SH-SY5Y (cell line): ENCODE measurements around the gene NBL1.

Experiments used
- GATA2 ChIP-seq: IDR thresholded peaks from 2 replicates; pipeline ENCODE4 v1.6.1; 2011; ENCODE audit warnings: mild to moderate bottlenecking, low read depth, low read length
- GATA3 ChIP-seq: IDR thresholded peaks from 2 replicates; pipeline ENCODE4 v1.6.1; 2011; ENCODE audit warnings: low read depth, mild to moderate bottlenecking, low read length, moderate library complexity

The NBL1 gene

DNA sequence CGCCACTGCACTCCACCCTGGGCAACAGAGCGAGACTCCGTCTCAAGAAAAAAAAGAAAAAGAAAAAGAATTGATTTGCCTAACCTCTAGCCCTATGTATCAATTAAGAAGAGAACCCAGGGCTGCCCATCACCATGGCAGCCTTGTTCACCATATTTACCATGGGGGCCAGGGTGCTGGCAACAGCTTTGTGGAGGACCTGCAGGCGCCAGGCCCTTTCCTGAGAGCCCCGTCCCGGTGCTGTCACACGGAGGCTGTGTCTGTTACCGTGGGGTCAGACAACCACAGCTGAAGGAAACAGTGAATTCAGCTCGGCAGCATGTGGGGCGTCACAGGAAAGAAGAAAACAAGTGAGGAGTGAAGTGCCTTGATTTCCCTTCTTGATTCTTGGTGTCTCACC lies 6.5 kb upstream of the NBL1 start:
- TF ChIP-seq GATA2 (no peak), GATA3 (no peak)

DNA sequence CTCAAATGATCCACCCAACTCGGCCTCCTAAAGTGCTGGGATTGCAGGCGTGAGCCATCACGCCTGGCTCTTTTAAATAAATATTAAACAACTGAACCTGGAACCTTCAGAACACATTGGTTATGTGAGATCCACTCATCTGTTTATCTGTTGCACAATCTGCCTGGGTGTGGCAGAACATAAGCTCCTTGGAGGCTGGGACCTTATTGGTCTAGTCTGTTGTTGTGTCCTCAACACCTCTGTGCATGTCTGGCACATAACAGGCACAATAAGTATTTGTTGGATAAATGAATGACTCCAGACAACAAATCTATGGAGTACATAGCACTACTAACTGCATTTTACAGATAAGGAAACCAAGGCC lies 4.1 kb upstream of the NBL1 start:
- TF ChIP-seq GATA3 = no peak
- TF ChIP-seq GATA2 = no peak; the same call in 1 of the 2 replicates

DNA sequence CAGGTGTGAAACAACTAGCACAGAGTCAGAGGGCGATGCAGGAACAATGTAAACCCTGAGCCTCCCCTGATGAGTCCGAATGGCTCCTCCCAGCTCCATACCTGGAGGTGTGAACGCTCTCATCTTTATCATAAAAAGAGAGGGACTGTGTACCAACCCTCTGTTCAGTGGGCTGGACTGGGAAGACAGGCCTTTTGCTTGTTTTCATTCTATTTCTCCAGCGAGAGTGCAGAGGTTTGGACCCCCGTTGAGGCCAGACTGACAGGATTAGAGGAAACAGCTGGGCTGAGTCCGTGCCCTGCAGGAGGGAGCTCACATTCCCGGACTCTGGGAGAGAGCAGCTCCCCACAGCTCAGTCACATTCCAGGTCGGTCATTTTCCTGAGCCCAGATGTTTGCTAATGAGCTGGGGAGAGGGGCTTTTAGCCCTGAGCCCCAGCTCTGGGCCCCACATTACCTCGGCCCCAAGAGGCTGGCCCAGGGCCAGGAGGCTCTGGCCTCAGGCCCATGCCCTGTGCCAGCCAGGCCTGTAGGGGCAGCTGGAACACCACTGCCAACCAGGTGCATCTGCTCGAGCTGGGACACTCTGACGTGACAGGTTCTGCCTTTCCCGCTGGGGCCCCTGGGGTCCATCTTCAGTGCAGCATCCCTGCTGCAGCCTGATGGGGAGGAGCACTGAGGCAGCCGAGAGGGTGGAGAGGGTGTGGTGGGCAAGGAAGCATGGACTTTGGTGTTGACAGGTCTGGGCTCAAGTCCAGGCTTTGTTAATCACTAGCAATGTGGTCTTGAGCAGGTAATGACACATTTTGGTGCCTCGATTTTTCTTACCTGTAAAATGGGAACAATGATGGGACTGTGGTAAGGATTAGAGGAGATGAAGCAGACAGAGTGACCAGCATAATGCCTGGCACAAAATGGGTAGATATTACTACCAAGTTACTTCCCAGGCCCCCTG lies 3.5 kb upstream of the NBL1 start:
- TF ChIP-seq GATA3 = no peak
- no peak for TF ChIP-seq GATA2

DNA sequence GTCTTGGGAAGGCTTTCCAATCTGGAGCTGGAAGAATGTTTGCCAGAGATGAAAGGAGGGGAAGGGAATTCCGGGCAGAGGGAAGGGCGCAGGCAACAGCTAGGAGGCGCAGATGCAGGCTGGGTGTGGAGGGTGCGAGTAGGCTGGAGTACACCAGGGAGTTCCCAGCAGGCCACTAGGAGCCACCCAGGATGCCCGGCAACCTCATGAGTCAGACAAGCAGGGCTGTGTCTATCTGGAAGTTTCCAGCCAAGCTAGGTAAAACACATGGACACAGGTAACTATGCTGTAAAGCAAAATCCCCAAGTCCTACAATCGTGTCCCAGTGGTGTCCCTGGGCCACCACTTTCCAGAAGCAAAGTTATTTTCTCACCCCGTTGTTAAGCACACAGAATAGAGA lies 990 bp upstream of the NBL1 start:
- TF ChIP-seq GATA2 (no peak), GATA3 (no peak)

DNA sequence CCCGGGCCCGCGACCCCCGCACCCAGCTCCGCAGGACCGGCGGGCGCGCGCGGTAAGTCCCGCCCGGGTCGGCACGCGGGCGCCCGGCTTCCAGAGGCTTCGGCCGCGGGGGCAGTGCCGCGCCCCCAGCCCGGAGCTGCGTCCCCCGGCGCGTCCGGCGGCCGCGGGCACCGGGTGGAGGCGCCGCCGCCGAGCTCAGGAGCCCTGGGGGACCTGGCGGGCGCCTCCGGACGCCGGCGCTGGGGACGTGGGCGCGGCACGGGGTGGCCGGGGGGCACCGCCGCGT lies 227 bp downstream of the NBL1 start:
- TF ChIP-seq GATA2 = no peak

DNA sequence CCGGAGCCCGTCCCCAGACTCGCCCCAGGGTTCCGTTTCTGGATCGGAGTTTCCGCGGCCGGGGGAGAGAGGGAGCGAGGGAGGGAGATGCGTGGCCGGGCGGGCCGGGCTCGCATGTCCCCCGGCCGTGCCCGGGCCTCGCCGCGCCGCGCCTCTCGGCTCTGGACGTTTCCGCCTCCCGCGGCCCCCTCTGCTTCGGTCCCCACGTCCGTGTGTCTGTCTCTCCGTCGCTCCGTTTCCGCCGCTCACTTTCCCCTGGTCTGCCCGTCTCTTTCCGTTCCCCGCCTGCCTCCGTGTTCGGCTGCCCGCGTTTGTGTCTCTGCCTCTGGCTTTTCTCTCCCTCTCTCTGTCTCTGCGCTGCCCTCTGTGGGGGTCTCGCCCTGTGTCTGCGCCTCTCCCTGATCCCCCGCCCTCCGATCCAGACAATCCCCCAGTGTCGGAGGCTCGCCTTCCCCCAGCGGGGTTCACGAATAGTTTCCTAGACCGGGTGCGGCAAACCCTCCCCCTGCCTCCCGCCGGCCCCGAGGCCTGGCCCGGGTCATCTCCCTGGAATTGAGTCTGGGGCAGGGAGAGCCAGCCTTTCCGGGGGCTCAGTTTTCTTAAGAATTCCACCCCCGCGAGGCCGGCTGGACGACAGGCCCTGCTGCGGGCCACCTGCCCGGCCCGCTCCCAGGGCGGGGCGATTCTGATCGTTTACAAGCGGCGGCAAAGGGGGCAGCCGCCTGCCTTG lies 735 bp downstream of the NBL1 start:
- TF ChIP-seq GATA3 (no peak), GATA2 (no peak)

DNA sequence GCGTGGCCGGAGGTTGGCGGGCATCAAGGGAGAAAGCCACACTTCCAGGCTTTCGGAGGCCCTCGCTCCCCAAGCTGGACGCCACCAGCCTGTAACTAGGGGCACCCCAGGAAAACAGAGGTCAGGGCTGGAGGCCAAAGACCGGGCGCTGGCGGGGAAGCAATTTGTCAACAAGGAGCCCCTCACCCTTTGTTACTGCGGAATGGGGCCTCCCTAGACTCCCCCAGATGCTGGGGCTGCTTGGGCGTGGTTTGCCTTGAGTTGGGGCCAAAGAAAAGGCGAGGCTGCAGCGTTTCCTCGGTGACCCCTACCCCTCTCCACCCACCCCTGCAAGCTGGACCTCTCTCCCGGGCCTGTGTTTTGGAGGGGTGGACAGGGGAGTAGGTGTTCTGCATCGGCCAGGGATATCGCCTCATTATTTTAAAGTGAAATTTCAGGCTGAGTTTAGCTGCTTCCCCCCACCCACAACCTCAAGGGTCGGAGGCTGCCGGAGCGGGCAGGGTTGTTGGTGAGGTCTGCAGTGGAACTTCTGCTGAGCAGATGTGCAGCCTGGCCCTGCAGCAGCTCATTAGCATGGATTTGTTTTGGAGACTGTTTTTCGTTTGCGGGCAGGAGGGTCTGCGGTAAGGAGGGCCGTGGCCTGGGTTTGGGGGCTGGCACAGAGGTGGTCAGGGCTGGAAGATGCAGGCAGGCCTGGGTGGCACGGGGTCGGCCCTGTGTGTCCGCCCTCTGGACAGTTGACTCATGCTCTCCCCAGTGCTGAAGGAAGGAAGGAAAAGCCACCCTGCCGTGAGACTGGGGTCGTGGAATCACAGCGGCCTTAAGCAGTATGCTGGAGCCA lies 1.5 kb downstream of the NBL1 start:
- TF ChIP-seq GATA3 (no peak), GATA2 (no peak)

DNA sequence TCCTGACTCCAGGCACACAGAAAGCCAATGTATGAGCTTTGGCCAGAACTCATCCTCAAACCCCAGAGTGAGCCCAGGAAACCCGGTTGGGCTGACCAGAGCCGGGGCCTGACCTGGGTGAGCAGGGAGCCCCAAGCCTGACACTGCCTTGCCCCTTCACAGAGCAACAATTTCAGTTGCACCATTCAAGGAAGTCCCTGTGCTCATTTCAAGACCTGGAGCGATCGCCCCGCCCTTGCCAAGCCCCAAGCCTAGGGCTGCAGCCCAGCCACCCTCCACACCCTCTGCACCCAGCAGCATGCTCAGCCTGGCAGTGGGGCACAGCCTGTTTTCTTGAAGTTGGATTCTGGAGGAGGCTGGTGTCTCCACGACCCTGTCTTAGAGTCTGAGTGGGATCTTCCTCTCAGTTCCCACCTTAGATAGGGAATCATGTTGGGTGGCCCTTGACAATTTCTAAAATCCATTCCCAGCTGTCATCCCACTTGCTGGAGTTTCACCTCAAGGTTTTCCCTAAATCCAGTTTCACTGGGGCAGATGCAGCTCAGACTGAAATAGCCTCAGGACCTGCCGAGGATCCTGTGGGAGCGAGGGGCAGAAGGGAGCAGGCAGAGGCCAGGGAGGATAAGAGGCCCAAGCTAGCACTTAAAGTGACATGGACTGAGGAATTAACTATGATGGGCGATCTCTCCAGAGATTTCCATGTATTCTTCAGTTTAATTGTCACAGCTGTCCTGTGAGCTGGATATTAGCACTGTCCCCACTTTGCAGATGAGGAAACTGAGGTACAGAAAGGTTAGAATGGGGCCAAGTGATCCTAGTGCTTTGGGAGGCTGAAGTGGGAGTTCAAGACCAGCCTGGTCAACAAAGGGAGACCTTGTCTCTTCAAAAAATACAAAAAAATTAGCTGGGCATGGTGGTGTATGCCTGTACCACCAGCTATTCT lies 2.5 kb downstream of the NBL1 start:
- TF ChIP-seq GATA2 (no peak), GATA3 (no peak)

DNA sequence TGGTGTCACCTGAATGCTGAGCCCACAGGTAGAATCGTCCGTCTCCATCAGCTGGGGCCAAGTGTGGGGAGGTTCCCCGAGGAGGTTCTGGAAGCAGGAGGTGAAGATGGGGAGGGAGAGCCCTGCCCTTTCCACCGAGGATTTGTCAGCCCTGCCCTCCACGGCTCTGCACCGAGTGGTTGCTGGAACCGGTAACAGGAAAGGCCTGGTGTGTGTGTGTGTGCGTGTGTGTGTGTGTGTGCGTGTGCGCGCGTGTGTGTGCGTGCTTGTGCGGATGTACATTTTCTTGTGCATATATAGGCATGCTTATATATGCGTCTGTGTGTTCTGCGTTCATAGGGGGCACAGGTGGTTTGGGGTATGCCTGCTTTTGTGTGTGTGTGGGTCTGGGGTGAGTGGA lies 3.5 kb downstream of the NBL1 start:
- no peak for TF ChIP-seq GATA3
- no peak for TF ChIP-seq GATA2

DNA sequence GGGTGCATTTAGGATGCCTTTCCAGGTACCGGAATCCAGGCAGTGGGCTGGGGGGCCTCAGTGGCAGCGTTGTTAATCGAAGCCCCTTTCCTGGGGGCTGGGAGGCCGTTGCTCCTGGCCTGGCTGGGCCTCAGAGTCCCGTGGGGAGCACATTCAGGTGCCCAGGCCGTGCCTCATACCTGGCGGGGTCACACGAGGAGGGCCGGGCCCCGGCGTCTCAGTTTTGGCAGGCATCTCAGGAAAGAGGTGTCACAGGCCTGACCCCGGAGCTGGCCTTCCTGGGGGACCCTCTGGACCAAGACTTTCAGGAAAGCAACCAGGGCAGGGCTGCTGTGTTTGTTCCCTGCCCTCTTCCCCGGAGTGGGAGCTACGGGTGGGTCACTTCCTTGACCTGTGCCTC lies 4.1 kb downstream of the NBL1 start:
- TF ChIP-seq GATA3 (no peak), GATA2 (no peak)

DNA sequence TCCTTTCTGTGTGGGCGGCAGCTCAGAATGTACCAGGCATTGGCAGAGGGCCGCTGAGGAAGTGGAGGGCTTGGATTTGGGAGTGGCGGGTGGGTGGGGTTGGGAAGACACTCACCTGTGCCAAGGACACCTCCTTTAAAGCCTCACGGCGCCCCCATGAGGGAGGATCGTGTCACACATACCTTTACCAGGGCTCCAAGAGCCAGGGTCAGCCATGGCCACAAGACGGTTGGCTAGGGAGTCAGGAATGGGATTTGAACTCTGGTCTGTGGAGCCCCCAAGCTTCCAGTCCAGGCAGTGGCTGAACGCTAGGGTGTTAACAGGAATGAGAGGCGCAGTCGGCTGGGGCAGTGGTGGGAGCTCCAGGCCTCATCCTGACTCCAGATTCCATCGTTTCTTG lies 4.6 kb downstream of the NBL1 start:
- no peak for TF ChIP-seq GATA3
- no peak for TF ChIP-seq GATA2

DNA sequence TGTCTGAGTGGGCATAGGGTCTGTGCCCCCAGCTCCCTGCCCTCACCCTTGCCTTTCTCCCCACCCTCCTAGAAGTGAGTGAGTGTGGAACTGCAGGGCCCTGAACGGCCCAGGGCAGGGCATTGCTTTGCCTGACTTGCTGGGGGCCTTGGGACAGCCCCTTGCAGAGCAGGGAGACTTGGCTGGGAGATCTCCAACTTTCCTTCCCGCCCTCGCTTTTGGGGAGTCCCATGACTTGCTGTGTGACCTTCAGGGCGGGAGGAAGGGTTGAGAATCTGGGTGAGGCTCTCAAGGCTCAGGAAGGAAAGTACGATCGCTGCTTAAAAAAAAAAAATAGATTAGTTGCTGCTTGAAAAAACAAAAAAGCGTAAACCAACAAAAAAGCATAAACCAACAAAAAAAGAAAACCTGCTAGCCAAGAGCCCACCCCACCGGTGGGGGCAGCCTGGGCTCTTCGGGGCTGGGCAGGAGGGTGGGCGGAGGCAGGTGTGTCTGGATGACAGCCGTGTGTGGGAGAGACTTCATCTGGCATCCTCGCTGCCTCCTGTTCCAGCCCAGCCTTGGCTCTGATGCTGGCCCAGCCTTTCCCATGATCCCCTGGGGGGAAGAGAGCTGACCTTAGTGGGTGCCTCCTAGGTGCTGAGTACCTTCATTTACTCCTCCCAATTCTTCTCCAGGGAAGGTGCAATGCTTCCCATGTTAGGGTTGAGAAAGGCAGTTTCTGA lies 6.5 kb downstream of the NBL1 start:
- TF ChIP-seq GATA3 (no peak), GATA2 (no peak)

DNA sequence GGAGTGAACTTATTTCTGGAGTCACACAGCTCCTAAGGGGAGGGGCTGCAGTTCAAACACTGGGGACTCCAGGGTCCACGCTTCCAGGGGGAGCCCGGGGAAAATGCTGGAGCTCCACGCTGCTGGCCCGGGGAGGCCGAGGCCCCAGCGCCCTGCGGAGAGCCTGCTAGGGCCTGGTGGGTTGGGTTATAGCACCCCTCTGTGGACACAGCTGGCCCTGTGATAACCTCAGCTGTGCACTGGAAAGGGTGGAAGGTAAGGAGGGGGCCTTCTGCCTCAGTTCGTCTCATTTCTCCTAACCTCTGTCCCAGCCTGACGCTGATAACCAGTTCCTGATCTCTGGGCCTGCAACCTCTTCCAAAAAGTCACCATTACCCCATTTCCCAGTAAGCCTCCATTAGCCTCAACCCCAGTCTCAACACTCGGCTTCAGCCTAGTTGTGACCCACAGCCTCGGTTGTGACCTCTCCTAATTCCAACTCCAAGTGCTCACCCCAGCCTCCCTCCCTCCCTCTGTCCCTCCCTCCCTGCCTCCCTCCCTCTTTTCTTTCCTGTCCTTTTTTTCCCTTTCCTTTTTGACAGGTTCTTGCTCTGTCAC lies 7.1 kb downstream of the NBL1 start:
- TF ChIP-seq GATA2 (no peak), GATA3 (no peak)
